Retinal pigment epithelial cell (primary cell): Measurements from ENCODE around the gene GRAP2.
A peak's percentile ranks its signal among the peaks of the same experiment; 100 is the strongest.
"Not testable (repeated sequence)": the region's sequence is repeated elsewhere in the genome, so short reads cannot be mapped to it uniquely, and the experiment has no call there.

Experiments
- DNase-seq: peaks from one replicate; pipeline ENCODE4 v3.0.0-alpha.2; 2010; ENCODE audit warnings: low read depth
- H3K4me3 ChIP-seq: 2 replicates; pipeline ENCODE4 v1.5.1; 2011; ENCODE audit warnings: mild to moderate bottlenecking, low read length, control low read depth, moderate library complexity
- TF ChIP-seq, protein P1 (sequence below): conservative IDR thresholded peaks from 2 replicates; pipeline ENCODE4 v1.5.1; 2011; ENCODE audit warnings: low read depth, low read length, control low read depth, inconsistent platforms

Gene GRAP2

DNA sequence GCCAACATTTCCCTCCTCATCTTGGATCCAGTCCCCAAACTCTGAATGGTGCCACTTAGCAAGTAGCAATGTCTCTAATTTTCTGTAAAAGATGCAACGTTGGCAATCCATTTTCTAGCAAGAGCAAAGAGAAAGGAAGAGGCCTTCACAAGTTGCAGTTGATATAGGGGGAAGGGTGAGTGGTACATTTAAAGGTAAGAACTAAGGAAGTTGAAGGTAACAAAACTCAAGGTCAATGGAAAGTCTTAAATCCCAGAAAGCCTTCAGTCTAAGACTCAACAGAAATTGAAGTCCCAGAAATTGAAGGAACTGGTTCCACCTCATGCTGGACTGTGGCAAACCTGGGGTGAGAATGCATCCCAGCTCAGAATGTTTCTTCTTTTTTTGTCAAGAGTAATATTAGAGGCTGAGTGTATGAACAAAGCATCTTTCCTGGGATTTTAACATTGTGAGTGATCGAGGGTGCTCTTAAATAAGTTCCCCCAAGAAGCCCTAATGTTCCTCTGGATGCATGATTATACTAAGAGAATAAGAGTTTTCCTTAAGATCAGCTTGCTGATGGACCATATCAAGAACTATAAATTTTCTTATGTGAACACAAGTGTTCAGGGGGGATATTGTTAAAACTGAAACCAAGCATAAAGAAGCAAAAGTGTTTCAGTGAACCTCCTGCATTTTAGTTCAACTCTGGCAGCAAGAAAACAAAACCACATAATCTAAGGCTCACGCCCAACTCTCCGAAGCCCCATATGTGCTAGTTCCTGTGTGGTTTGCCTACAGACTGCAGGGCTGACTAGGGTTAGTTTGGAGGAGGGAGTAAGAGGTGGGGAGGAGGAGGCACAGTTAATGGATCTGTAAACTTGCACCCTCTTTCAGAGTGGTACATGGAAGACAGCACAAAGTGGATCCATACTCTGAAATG is at the start of gene GRAP2:
GRAP2 (plus strand) TSS at position 779 of the 922 bp plus-strand sequence. CDS start 46,023 bp downstream, outside the sequence.
- no peak for DNase-seq
- TF ChIP-seq, protein P1, sequence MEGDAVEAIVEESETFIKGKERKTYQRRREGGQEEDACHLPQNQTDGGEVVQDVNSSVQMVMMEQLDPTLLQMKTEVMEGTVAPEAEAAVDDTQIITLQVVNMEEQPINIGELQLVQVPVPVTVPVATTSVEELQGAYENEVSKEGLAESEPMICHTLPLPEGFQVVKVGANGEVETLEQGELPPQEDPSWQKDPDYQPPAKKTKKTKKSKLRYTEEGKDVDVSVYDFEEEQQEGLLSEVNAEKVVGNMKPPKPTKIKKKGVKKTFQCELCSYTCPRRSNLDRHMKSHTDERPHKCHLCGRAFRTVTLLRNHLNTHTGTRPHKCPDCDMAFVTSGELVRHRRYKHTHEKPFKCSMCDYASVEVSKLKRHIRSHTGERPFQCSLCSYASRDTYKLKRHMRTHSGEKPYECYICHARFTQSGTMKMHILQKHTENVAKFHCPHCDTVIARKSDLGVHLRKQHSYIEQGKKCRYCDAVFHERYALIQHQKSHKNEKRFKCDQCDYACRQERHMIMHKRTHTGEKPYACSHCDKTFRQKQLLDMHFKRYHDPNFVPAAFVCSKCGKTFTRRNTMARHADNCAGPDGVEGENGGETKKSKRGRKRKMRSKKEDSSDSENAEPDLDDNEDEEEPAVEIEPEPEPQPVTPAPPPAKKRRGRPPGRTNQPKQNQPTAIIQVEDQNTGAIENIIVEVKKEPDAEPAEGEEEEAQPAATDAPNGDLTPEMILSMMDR = no peak
- no peak within 1 kb of the TSS for H3K4me3 ChIP-seq

DNA sequence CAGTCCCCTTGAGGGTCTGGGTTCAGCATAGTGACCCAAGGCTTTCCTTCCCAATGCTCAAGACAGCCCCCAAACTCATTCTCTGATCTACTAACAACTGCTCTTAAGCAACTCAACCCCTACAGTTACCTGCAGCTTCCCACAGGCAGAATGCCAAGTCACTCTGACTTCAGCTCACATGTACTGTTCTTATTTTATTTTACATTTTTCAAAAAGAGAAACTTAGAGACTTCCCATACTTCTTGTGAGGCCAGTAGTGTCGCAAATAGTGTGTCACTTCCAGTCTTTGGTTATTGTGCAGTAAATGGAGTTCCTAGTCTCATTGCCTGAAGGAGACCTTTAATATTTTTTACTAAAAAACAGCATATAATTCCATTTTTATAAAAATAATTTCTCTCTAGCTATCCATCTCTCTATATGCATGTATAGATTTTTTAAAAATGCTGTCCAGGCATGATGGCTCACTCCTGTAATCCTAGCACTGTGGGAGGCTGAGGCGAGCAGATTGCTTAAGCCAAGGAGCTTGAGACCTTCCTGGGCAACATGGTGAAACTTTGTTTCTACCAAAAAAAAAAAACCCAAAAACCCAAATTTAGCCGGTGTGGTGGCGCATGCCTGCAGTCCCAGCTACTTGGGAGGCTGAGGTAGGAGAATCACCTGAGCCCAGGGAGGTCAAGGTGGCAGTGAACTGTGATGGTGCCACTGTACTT is 49.1 kb upstream of the GRAP2 start:
- no peak for DNase-seq
- TF ChIP-seq, protein P1 = no peak
- no peak overlapping the region for H3K4me3 ChIP-seq

DNA sequence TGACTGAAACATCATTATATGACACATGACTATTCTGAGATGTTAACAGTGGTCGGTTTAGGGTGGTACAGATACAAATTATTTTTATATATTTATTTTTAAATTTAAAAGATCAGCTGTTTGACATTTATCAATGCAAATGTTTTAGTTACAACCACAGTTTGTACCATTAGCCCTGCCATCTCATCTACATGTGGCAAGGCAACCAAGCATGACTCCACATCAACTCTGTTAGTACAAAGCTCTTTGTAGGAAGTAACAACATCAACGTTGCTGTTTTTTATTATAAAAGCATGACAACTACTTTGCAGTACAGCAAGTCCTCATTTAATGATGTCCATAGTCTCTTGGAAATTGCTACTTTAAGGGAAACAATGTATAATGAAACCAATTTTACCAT is 48.1 kb upstream of the GRAP2 start:
- H3K4me3 ChIP-seq = no peak overlapping the region
- TF ChIP-seq, protein P1 = no peak
- DNase-seq = no peak

DNA sequence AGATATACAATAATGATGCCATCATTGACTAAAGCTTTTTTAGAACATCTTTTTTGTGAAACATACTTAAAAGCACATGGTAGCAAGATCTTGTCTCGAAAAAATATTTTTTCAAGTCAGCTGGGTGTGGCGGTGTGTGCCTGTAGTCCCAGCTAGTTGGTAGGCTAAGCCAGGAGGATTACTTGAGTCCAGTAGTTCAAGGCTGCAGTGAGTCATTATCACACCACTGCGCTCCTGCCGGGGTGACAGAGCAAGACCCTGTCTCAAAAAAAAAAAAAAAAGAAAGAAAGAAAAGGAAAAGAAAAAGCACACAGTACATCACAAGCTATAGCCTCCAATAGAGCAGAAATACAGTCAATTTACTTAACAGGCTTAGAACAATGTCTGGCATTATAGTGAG is 44.3 kb upstream of the GRAP2 start:
- peak; percentile 4 for DNase-seq
- H3K4me3 ChIP-seq = no peak overlapping the region
- TF ChIP-seq, protein P1 = no peak

DNA sequence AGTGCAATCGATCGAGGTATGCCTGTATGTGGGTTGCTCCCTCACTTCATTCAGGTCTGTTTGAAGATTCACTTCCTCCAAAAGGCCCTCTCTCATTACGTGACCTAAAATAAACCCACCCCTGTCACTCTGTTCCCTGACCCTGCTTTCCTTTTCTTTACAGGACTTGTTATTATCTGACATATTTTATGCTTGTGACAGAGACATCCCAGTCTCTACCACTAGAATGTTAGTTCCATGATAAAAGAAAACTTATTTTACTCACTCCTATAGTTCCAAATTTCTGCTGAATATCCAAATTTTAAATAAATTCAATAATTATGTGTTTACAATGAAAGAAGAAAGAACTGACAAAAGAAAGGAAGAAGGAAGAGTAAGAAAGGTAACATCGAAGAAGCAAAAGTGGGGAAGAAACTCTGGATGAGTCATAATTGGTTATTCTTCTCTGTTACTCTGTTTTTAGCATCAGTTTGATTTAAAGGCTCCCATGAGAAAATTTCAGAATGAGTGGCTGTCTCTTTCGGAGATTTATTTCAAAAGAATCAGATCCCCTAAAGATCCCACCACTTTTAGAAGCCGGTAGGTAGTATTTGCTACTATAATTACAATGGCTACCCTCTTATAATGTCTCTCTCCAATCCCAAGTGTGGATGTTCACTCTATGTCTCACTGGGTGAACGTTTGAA is 40.8 kb upstream of the GRAP2 start:
- no peak overlapping the region for H3K4me3 ChIP-seq
- no peak for DNase-seq
- TF ChIP-seq, protein P1 = no peak

DNA sequence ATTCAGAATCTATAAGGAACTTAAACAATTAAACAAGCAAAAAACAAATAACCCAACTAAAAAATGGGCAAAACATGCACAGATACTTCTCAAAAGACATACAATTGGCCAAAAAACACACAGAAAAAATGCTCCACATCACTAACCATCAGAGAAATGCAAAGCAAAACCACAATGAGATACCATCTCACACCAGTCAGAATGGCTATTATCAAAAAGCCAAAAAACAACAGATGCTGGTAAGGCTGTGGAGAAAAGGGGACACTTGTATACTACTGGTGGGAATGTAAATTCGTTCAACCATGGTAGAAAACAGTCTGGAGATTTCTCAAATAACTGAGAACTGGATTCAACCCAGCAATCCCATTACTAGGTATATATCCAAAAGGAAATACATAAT is 32.1 kb upstream of the GRAP2 start:
- TF ChIP-seq, protein P1 = no peak
- DNase-seq = no peak
- no peak overlapping the region for H3K4me3 ChIP-seq

DNA sequence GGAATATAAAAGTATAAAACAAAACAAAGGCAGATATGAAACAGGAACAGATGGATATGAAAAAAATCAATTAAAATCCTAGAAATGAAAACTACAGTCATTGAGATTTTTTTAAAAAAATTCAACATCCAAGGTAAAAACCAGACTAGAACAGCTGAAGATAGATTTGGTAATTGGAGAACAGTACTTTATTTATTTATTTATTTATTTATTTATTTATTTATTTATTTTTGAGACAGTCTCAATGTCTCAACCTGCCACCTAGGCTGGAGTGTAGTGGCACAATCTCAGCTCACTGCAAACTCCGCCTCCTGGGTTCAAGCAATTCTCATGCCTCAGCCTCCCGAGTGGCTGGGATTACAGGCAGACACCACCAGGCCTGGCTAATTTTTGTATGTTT is 31.1 kb upstream of the GRAP2 start:
- H3K4me3 ChIP-seq, DNase-seq: not testable (repeated sequence)
